Mesodermal cell (in vitro differentiated cells): ENCODE results near the gene ARHGEF11.
A peak's percentile ranks its signal among the peaks of the same experiment; 100 is the strongest.

ENCODE experiments used
- H3K27ac ChIP-seq: 2 replicates; pipeline ENCODE4 v1.7.0; 2013; ENCODE audit warnings: mild to moderate bottlenecking, low read depth, low read length, moderate library complexity; ENCODE audit not compliant: severe bottlenecking
- H3K36me3 ChIP-seq: 2 replicates; pipeline ENCODE4 v1.7.1; 2013; ENCODE audit warnings: mild to moderate bottlenecking, low read length, moderate library complexity; ENCODE audit not compliant: control insufficient read depth, insufficient read depth
- H3K4me1 ChIP-seq: one replicate; pipeline ENCODE4 v1.7.1; 2013; ENCODE audit warnings: mild to moderate bottlenecking, low read length; ENCODE audit not compliant: insufficient read depth, control insufficient read depth, poor library complexity, severe bottlenecking
- H3K4me3 ChIP-seq: 2 replicates; pipeline ENCODE4 v1.7.0; 2013; ENCODE audit warnings: low read length, control low read depth, mild to moderate bottlenecking; ENCODE audit not compliant: insufficient read depth, poor library complexity, severe bottlenecking; ENCODE audit errors: extremely low read depth
- H3K9me3 ChIP-seq: 2 replicates; pipeline ENCODE4 v1.7.1; 2013; ENCODE audit warnings: mild to moderate bottlenecking, low read length, moderate library complexity; ENCODE audit not compliant: control insufficient read depth
- WGBS, 2 experiments: methylation state at CpG; one replicate each; pipeline ENCODE4 v1.1.5; 2013; ENCODE audit warnings: missing lambda C conversion rate in 2 of 2; ENCODE audit not compliant: insufficient coverage in 2 of 2; 5-methylcytosine and 5-hydroxymethylcytosine counted together

The ARHGEF11 gene

DNA sequence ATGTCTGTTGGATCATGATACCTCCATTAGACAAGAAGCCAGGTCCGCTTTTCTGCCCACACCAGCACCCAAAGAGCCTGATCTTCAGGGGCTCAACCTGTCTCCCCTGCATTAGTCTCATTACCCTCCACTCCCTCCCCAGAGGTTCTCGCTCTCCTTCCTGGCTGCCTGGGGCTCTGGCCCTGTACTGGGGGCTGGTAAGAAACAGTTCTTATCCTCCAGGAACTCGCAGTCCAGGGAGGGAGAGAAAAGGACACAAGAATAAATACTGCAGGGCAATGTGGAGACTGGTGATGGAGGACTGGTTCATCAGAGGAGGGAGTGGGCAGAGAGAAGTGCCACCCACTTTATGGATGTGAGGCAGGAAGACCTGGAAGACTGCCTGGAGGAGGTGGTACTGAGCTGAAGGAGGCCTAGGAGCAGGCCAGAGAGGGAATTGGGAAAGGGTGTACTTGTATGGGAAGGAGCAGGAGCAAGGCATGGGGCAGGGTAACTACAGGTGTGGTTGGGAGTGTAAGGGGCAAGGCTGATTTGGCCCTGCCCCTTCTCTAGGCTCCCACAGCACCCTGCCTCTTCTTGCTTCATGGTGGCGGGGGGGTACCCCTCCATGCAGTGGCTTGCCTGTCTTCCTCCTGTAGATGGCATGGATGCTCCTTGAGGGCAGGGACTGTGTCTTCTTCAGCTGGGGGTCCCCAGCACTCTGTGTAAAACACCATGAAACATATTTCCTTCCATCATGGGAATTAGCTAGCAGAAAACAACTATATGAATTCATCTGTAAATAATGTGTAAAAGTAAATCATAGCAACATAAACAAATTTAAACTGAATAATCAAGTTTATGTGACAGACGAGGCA is 120.2 kb downstream of the ARHGEF11 start:
- Histone ChIP-seq H3K27ac (no peak overlapping the region), H3K4me3 (no peak overlapping the region), H3K4me1 (peaks cover 10% of the 10 kb centered on the region), H3K9me3 (no peaks in the 10 kb centered on the region), H3K36me3 (no peaks in the 10 kb centered on the region)
- 66 to 80% methylated on average over 3 of the region's 5 CpGs for WGBS, 2 experiments

DNA sequence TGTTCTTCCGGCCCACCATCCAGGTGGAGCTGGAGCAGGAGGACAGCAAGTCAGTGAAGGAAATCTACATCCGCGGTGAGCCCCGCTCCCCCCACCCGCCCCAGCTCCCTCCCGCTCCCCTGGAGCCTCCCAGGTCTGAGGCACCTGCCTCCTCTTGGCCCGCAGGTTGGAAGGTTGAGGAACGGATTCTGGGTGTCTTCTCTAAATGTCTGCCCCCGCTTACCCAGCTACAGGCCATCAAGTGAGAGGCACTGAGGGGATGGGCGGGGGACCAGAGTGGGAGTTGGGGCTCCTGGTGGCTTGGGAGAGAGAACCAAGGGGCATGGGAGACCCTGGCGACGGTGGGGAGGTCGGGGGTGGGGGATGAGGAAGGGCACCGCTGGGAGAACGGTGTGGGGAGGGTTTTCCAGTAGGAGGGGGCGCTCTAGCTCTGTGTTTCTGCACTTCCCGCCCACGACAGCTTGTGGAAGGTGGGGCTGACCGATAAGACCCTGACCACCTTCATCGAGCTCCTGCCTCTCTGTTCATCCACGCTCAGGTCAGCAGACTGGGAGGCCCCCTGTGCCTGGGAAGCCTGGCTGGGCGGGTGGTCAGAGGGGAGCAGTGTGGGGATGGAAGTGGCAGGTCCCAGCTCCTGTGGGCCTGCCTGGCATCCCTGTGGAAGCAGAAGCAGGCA is 120.9 kb downstream of the ARHGEF11 start:
- WGBS, 2 experiments = 13 to 27% methylated on average over 10 to 15 of the region's 22 CpGs
- Histone ChIP-seq H3K27ac (no peak overlapping the region), H3K9me3 (no peaks in the 10 kb centered on the region), H3K4me3 (no peak overlapping the region), H3K36me3 (no peaks in the 10 kb centered on the region), H3K4me1 (peaks cover 10% of the 10 kb centered on the region)

DNA sequence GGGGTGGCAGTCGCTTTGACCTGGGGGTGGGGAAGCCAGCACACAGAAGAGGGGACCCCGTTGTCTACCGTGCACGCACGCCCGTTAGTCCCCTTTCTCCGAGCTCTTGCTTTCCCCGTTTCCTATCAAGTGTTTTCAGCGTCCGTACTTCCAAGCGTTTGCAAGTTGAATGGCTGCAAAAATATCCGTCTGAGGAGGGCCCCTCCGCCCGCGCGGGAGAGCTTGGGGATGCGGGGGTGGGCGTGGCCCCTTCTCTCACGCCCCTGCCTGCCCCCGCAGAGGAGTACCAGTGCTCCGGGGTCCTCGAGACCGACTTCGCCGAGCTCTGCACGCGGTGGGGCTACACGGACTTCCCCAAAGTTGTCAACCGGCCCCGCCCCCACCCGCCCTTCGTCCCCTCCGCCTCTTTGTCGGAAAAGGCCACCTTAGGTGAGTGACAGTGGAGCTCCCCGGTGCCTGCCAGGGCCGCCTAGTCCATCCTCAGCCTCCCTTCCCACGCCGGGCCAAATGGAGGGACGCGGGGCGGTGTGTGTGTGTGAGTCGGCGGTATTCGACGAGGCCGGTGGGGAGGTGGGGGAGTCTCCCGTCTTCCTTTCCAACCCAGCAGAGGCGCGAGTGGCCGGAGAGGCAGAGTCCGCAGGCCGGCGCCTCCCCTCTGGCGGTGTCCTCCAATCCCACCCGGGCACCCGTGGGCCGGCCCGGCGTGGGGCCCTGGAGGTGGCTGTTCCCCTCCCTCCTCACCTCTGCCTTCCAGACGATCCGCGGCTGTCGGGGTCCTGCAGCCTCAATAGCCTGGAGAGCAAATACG is 121.7 kb downstream of the ARHGEF11 start:
- Histone ChIP-seq H3K9me3 (no peaks in the 10 kb centered on the region), H3K36me3 (no peaks in the 10 kb centered on the region), H3K27ac (no peak overlapping the region), H3K4me3 (peak overlapping the region; percentile 8), H3K4me1 (peaks cover 10% of the 10 kb centered on the region)
- WGBS, 2 experiments = 0 to 2% methylated on average over 38 to 39 of the region's 64 CpGs

DNA sequence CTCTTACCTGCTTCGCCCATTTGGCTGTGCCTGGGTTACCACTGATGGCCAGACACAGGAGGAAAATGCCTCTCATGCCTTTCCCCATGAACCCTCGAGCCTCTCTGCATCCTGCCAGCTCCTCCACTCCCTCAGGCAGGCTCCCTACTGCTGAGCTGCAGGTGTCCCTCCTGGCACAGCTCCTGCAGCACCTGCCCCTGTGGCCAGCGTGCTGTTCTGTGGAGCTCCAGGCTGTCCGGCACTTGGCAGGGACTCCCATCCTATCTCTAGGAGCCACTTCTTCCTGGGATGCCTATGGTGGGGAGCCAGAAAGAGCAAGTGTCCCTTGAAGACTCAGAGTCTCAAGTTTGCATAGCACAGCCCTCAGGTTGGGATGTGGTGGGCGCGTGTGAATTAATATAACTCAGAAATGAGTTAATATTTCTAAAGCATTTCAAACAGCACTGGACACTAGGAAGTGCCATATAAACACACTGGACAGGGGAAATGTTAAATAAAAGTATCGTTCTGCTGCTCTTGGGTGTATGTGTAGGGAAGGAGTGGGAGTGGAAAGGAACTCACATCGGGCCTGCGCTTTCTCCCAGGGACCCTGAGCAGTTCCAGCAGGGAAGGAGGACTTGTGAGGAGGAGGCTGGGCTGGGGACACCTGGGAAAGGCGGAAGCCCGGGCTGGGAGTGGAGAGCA is 122.4 kb downstream of the ARHGEF11 start:
- 5 to 8% methylated on average over 8 of the region's 11 CpGs for WGBS, 2 experiments
- peaks cover under 1% of the 10 kb centered on the region for H3K36me3 ChIP-seq
- H3K4me1 ChIP-seq = peaks cover 10% of the 10 kb centered on the region
- H3K4me3 ChIP-seq = peak overlapping the region; percentile 8
- H3K27ac ChIP-seq = no peak overlapping the region
- H3K9me3 ChIP-seq = no peaks in the 10 kb centered on the region

DNA sequence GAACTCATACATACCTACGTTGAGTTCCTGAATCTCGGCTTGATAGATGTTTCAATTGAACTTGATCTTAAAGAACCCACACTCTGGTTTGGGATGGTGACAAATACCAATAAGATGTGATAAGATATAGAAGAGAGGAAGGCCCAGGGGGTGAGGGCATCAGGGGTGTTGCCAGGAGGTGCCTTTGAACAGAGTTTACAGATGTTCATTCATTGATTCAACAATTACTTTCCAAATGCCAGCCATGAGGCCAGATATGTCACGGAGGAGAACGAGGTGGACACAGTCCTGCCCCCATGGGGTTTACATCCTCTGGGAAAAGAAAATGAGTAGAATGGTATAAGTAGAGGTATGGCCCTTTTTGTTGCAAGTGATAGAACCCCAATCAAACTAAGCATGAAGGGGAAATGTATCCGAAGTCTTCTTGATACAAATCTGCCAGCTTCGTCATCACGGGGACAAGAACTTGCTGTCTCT is 124.5 kb downstream of the ARHGEF11 start:
- H3K36me3 ChIP-seq = peaks cover 20% of the 10 kb centered on the region
- H3K4me1 ChIP-seq = peaks cover 5% of the 10 kb centered on the region
- H3K9me3 ChIP-seq = no peaks in the 10 kb centered on the region
- WGBS, 2 experiments = 40 to 56% methylated on average over 4 to 7 of the region's 7 CpGs
- H3K4me3 ChIP-seq = peak overlapping the region; percentile 9
- no peak overlapping the region for H3K27ac ChIP-seq

DNA sequence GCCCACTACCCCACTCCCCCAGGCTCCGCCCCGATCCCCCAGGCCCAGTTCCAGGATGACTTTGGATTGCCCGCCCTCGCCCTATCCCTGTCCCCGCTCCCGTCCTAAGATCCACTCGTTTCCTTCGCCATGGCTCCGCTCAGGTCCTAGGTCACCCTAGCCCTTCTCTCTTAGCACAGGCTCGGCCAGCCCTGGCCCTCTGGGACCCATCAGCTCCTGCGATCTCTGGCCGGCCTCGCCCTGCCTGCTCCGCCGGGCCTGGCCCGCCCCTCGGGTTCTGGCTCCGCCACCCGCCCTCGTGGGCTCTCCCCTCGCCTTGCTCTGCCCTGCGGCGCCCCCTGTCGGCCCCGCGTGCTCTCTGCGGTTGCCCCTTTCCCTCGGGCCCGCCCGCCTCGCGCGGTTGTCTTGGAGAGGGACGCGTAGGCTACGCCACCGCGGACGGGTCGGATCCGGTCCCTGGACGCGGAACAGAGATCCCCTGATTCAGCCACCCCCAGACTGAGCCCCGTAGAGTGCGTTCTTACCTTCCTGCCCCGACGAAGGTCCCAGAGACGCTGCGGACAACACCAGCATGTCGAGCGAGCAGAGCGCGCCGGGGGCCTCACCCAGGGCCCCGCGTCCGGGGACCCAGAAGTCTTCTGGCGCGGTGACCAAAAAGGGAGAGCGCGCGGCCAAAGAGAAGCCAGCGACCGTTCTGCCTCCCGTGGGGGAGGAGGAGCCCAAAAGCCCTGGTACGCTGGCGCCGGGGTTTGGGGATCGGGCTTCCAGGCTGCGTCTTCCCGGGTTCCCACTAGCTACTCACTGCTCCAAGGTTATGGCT is 125.1 kb downstream of the ARHGEF11 start, which contains the start of gene LRRC71:
LRRC71 (plus strand) TSS at position 400 of the 820 bp plus-strand sequence; CDS start at position 572, 172 bp downstream.
- Histone ChIP-seq H3K9me3 (no peaks in the 10 kb centered on the region), H3K36me3 (peaks cover 26% of the 10 kb centered on the region), H3K27ac (no peak within 1 kb of the TSS), H3K4me1 (peaks cover 5% of the 10 kb centered on the region), H3K4me3 (peak within 1 kb of the TSS; percentile 9)
- WGBS, 2 experiments = 4 to 5% methylated on average over 51 to 59 of the region's 71 CpGs

DNA sequence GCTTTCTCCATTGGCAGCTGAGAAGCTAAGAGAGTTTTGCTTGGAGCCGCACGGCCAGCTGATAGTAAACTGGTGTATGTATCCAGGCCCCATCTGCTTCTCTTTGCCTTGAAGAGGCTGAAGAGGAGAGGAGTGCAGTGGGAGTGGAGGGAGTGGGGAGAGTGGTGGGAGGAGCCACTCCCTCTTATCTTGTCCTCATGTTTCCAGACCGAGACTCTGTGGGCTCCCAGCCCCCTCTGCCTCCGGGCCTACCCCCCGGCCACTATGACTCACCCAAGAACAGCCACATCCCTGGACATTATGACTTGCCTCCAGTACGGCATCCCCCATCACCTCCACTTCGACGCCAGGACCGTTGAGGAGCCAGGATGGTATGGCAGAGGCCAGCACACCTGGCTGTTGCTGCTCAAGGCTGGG is 131.1 kb downstream of the ARHGEF11 start:
- Histone ChIP-seq H3K4me1 (peaks cover 23% of the 10 kb centered on the region), H3K4me3 (no peak overlapping the region), H3K27ac (no peak overlapping the region), H3K36me3 (peaks cover 81% of the 10 kb centered on the region), H3K9me3 (no peaks in the 10 kb centered on the region)
- 68 to 81% methylated on average over 7 to 8 of the region's 9 CpGs for WGBS, 2 experiments

DNA sequence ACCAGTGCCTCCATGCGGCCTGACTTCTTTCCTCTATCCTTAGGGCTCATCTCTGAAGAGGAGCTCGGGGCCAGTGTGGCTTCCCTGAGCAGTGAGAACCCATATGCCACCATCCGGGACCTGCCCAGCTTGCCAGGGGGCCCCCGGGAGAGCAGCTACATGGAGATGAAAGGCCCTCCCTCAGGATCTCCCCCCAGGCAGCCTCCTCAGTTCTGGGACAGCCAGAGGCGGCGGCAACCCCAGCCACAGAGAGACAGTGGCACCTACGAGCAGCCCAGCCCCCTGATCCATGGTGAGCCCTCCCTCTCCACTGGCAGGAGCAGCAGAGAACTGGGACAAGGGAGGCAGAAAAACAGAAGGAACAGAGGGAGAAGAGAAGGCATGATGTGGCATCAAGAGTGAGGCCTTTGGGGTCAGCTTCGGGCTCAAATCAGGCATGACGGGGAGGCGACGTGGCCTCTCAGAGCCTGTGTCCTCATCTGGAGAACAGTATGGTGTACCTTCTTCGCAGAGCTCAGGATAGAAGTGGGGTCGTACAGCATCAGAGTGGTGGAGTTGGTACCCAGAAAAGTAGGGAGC is 131.6 kb downstream of the ARHGEF11 start:
- no peak overlapping the region for H3K4me3 ChIP-seq
- peaks cover 87% of the 10 kb centered on the region for H3K36me3 ChIP-seq
- H3K27ac ChIP-seq = no peak overlapping the region
- peaks cover 23% of the 10 kb centered on the region for H3K4me1 ChIP-seq
- H3K9me3 ChIP-seq = no peaks in the 10 kb centered on the region
- 85 to 93% methylated on average over 8 to 9 of the region's 13 CpGs for WGBS, 2 experiments
